HG03039 (cell line): Measurements from ENCODE around the gene SLC27A4.

Experiments
- ATAC-seq: cut with Tn5 transposase; IDR thresholded peaks from one replicate; pipeline ENCODE4 v1.9.1; 2021; ENCODE audit warnings: mild to moderate bottlenecking, moderate library complexity; ENCODE audit not compliant: unreplicated experiment

SLC27A4 gene

GRCh38 chr9:128390150-128390812 lies 50.0 kb downstream of the SLC27A4 start:
- no peak for ATAC-seq

GRCh38 chr9:128390813-128391711 lies 50.7 kb downstream of the SLC27A4 start:
- no peak for ATAC-seq

GRCh38 chr9:128391956-128392301 lies 51.6 kb downstream of the SLC27A4 start:
- ATAC-seq, result no peak

GRCh38 chr9:128392302-128393144 lies 52.2 kb downstream of the SLC27A4 start:
- no peak for ATAC-seq

GRCh38 chr9:128393145-128393775 lies 52.9 kb downstream of the SLC27A4 start:
- no peak for ATAC-seq

GRCh38 chr9:128393970-128394369 lies 53.6 kb downstream of the SLC27A4 start:
- ATAC-seq, result no peak

- ATAC-seq, result no peak
Measured at GRCh38 chr9:128394379-128395168, 54.2 kb downstream of the SLC27A4 start.

GRCh38 chr9:128396970-128397613 lies 56.8 kb downstream of the SLC27A4 start:
- ATAC-seq, result no peak

- no peak for ATAC-seq
Measured at GRCh38 chr9:128397831-128398230, 57.5 kb downstream of the SLC27A4 start.

GRCh38 chr9:128399861-128400260 lies 59.5 kb downstream of the SLC27A4 start:
- ATAC-seq, result no peak

GRCh38 chr9:128404560-128404959 lies 64.2 kb downstream of the SLC27A4 start:
- no peak for ATAC-seq

- no peak for ATAC-seq
Measured at GRCh38 chr9:128405077-128405779, 64.9 kb downstream of the SLC27A4 start.

GRCh38 chr9:128405780-128406171 lies 65.4 kb downstream of the SLC27A4 start:
- ATAC-seq, result no peak

GRCh38 chr9:128406848-128407391 lies 66.6 kb downstream of the SLC27A4 start:
- ATAC-seq, result no peak

- ATAC-seq, result no peak
Measured at GRCh38 chr9:128408963-128409431, 68.7 kb downstream of the SLC27A4 start.

GRCh38 chr9:128409450-128409849 lies 69.1 kb downstream of the SLC27A4 start:
- no peak for ATAC-seq

GRCh38 chr9:128409978-128410377 lies 69.7 kb downstream of the SLC27A4 start:
- ATAC-seq, result no peak
